Measurements from ENCODE around the gene XXYLT1.
"Not testable (repeated sequence)": the region's sequence is repeated elsewhere in the genome, so short reads cannot be mapped to it uniquely, and the experiment has no call there.

XXYLT1 gene

GRCh38 chr3:195226900-195227447, 44.0 kb downstream of the XXYLT1 start:
- no peak for DNase-seq (ENCODE audit: low read depth in 2 of 2)

- DNase-seq (ENCODE audit: low read depth in 2 of 2) = no peak
Measured at GRCh38 chr3:195226445-195226844, 44.5 kb downstream of the XXYLT1 start.

GRCh38 chr3:195224980-195225580, 45.9 kb downstream of the XXYLT1 start:
- no peak for DNase-seq (ENCODE audit: low read depth in 2 of 2)

- DNase-seq (ENCODE audit: low read depth in 2 of 2) = no peak
Measured at GRCh38 chr3:195224156-195224979, 46.6 kb downstream of the XXYLT1 start.

- no peak for DNase-seq (ENCODE audit: low read depth in 2 of 2)
Measured at GRCh38 chr3:195221876-195222617, 48.9 kb downstream of the XXYLT1 start.

- DNase-seq (ENCODE audit: low read depth in 2 of 2) = no peak
Measured at GRCh38 chr3:195221015-195221853, 49.7 kb downstream of the XXYLT1 start.

GRCh38 chr3:195219351-195220230, 51.4 kb downstream of the XXYLT1 start:
- DNase-seq (ENCODE audit: low read depth in 2 of 2) = no peak

GRCh38 chr3:195218331-195218730, 52.6 kb downstream of the XXYLT1 start:
- not testable (repeated sequence) for DNase-seq (ENCODE audit: low read depth in 2 of 2)

GRCh38 chr3:195215576-195215975, 55.4 kb downstream of the XXYLT1 start:
- DNase-seq (ENCODE audit: low read depth in 2 of 2) = not testable (repeated sequence)

- no peak for DNase-seq (ENCODE audit: low read depth in 2 of 2)
Measured at GRCh38 chr3:195214381-195214780, 56.6 kb downstream of the XXYLT1 start.

GRCh38 chr3:195213639-195214315, 57.2 kb downstream of the XXYLT1 start:
- DNase-seq (ENCODE audit: low read depth in 2 of 2) = no peak

GRCh38 chr3:195212749-195213375, 58.1 kb downstream of the XXYLT1 start:
- no peak for DNase-seq (ENCODE audit: low read depth in 2 of 2)

GRCh38 chr3:195212033-195212748, 58.8 kb downstream of the XXYLT1 start:
- no peak for DNase-seq (ENCODE audit: low read depth in 2 of 2)

GRCh38 chr3:195210266-195210973, 60.5 kb downstream of the XXYLT1 start:
- DNase-seq (ENCODE audit: low read depth in 2 of 2) = no peak

- no peak for DNase-seq (ENCODE audit: low read depth in 2 of 2)
Measured at GRCh38 chr3:195209847-195210265, 61.1 kb downstream of the XXYLT1 start.

GRCh38 chr3:195209083-195209846, 61.7 kb downstream of the XXYLT1 start:
- DNase-seq (ENCODE audit: low read depth in 2 of 2) = no peak

GRCh38 chr3:195208631-195209030, 62.3 kb downstream of the XXYLT1 start:
- no peak for DNase-seq (ENCODE audit: low read depth in 2 of 2)

Measured in stimulated activated CD8-positive, alpha-beta memory T cell treated with anti-CD3 and anti-CD28 coated beads, Interleukin-7, amount 100 ng/mL, for 4 hours (primary cell).